Activated CD4-positive, alpha-beta T cell treated with anti-CD3 and anti-CD28 coated beads for 4 hours (primary cell): ENCODE data around the gene ATP13A3.
"Not testable (repeated sequence)": the region's sequence is repeated elsewhere in the genome, so short reads cannot be mapped to it uniquely, and the experiment has no call there.

Source experiments
- DNase-seq, 2 donors: peaks; one replicate each; pipeline ENCODE4 v3.0.0-alpha.2; 2020

The ATP13A3 gene

DNA sequence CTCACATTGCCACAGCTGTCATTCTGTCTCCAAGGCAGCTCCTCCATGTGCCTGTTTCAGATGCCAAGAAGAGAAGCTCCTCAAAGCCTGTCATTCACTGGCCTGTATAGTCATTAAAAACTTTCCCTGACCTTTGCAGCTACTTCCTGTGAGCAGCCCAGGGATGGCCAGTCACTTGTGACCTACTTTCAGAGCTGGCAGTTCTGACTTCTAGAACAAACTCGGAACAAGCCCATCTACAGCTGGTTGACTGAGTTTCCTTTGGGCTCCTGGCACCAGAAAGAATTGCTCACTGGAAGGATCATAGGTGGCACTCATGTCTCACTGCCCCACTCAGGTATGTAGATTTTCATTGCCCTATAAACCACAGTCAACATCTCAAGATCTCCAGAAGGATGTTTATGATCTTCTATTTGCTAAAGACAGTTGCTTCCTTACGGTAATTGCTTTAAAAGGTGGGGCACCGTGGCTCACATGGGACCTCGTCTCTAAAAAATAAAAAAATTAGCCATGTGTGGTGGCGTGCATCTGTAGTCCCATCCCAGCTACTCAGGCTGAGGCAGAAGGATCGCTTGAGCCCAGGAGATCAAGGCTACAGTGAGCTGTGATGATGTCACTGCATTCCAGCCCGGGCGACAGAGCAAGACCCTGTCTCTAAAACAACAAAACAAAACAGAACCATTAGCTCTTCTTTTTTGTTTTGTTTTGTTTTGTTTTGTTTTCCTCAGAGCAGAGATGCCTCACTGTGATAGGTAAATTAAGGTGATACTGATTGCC lies 11.2 kb upstream of the ATP13A3 start:
- DNase-seq: no peak

DNA sequence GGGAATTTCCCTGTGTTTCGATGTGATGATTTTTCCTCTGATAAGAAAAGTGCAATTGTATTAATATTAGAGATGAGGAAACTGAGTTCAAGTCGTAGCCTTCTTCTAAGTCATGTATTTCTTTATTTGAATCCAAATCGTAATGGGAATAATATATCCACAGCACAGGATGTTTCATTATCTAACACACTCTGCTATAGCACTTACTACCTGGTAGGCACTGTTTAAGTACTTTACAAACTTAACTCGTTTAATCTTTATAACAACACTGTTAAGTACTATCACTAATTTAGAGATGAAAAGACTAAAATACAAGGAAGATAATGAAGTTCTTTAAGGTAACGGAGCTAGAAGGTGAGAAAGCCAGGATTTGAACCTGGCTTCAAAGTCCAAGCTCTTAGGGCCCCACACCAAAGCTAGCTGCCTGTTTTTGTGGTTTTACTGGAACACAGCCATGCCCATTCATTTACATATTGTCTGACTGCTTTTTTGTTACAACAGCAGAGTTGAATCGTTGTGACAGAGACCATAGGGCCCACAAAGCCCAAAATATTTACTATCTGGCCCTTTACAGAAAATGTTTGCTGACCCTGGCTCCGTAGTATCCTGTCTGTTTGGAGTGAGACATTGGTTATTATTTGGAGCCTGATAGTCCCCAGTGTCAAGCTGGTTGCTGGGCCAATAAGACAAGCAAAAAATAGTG lies 9.6 kb upstream of the ATP13A3 start:
- DNase-seq: no peak

DNA sequence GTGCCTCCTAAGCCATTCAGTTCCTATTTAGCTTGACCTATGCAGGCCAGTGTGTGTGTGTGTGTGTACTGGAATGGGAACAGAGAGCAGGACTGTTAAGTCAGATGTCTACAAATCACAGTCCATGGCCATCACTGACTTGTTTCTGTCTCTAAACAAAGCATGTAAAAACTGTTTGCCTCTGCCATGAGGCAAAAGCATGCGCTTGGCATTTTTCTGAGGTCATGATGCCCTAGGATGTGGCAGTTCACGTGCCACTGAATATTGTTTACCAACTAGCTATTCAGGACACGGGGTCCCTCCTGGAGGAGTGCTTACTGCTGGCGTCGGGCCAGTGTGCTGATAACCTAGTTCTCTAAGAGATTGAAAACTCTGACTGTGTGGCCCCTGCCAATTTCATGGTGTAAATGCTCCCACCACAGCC lies 8.2 kb upstream of the ATP13A3 start:
- DNase-seq: no peak

DNA sequence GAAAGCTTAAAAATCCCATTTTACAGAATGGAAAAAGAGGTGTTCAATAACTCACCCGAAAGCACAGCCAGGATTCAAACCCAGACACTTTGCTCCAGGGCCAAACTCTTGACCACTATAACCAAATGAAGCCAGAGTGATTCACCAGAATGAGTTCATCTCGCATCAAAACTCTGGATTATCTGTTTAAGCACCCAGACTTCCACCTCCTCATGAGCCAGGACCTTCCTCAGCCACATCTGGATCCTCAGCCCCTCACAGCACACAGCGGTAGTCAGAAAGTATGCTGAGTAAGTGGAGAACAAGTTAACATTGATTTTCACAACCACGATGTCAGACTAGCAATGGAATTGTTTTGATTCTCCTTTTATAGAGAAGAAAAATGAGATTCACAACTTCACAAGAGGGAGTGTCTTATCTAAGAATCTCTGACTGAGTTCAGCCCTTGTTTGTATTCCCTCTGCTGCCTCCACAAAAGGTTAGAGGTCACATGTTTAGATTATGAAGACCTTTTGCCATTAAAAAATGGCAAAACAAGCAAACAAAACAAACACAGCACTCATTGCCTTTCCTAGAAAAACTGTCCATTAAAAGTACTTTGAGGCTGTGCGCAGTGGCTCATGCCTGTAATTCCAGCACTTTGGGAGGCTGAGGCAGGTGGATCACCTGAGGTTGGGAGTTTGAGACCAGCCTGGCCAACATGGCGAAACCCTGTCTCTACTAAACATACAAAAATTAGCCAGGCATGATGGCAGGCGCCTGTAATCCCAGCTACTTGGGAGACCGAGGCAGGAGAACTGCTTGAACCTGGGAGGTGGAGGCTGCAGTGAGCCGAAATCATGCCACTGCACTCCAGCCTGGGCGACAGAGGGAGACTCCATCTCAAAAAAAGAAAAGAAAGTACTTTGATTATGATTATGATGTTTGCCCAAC lies 7.5 kb upstream of the ATP13A3 start:
- not testable (repeated sequence) for DNase-seq

DNA sequence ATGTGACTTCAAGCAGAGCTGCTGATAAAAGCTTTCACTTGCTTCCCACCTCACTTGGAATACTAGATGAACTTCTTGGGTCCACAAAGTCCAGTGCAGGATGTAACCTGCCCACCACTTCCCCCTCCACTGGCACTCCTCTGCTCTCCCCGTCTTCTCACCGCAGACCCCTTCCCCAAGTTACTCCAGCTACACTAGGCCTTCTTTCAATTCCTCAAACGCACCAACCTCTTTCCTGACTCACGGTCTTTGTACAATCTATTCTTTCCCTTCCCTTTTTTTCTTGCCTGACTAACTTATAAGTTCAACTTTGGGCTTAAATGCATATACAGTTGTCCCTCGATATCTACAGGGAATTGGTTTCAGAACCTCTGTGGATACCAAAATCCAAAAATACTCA lies 5.2 kb upstream of the ATP13A3 start:
- DNase-seq: no peak

DNA sequence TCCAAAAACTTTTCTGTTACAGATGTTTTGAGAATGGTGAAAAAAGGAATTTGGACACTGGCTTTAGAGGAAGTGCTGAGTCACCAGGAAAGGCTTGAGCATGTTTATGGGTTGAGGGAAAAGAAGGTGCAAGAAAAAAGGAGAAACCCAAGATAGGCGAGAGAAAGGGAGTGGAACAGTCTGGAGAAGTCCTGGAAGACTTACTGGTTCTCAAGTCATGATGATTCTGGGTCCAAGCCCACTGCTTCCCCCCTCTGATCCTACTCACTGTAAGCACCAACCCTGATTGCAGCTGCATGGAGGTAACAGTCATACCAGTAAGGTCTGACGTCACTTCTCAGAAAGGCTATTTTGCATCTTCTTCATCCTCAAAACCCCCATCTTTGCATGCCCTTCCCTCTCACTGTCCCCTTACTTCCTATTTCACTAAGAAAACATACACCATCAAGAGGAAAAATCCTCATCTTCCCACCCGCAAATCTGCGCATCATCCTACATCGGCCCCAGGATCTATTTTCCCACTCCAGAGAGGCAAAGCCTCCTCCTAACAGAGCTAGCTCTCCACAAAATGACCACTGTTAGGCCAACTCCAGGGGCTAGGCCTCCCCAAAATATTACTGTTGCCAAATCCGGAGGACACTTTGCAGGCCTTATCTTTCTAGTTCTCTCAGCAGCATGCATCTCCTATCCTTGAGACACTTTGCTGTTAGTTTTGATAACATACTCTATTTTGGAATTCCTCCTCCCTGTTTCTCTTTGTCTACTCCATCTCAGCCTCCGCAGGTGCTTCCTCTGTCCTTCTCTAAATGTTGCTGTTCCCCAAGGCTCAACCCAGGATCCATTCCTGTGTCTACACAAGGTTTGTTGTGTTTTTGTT lies 3.2 kb upstream of the ATP13A3 start:
- DNase-seq: no peak

DNA sequence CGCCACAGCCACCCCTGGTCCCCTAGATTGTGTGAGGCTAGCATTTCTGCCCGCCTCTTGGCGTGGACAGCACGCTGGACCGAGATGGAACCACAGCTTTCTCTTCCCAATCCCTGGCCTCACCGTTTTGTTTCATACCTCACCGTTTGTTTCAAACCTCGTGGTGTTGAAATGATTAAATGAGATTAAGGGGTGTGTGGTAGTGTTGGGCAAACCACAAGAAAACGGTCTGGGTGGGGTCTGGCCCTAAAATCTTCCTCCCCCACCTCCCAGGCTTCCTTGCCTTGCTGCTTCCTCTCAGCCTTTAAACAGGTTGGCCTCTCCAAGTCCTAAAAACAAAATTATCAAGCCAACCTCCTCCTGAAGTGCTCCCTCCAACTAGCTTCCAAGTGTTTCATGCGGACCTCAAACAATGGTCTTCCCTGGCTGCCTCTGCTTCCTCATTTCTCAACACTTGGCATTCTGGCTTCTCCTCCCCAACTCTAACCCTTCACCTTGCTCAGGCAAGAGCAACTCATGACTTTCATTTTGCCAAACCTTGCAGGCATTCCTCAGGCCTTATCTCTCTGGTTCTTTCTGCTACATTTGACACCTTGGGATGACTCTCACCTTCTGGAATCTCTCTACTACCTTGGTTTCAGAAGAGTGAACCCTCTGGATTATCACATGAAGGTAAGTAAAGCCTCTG lies 1.4 kb upstream of the ATP13A3 start:
- DNase-seq: peak in 1 of 2 donors; percentile 14

DNA sequence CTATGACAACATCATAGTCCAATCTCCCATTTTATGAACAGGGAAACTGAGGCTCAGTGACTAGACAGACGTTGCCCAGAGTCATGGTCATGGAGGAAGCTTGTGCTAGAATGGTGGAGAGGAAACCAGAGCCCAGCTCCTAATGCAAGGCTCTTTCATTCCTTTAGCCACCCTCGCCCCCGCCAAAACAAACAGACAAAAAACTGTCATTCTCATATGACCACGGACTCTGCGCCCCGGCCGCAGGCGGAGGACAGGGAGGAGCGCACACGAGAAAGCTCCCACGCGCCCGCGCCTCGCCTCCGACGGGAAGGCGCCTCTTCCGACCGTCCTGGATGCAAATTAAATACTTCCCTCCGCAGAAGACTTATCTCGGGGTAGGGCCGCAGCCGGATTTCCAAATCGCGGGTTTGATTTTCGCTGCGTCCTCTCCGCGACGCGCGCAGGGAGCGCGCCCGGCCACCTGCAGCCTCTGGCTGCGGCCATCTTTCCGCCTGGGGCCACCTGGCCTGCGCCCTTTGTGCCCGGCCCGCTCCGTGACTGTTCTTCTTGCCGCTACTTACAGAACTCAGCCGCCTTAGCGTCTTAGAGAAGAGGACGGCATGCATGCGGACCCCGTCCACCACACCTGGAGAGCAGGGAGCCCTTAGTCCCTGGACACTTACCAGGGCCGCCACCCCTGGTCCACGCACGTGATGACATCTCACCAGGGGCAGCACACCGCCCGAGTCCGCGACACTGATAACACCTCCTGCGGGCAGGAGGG lies 670 bp upstream of the ATP13A3 start:
- peak; percentile 25 to 38 for DNase-seq

DNA sequence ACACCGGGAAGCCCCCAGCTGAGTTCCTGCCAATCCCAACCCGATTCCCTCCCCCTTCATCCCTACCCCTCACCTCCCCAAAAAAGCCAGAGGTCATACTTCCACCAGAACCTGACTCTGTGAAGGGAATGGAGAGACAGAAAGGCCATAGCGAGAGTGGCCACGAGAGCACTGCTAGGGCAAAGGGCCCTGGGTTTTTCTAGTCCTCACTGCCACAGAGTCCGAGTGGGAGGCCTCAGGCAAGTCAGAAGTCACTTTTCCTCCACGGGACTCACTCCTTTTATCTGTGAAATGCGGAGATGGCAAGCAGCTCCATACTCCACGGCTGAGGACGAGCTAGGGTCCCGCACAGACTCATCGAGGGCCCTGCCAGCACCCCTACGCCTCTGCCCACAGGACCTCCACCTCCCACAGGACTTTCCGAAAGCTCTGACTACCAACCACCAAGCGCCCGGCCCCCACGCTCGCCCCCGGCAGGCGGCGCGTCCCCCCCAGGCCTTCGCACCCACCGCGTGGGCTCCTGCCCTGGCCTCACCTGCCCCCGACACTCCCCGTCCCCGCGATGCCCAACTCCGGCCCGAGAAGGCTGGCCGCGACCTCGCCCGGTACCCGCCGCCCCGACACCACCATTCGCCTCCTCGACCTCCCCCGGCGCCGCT lies 792 bp downstream of the ATP13A3 start:
- peak; percentile 57 to 83 for DNase-seq

DNA sequence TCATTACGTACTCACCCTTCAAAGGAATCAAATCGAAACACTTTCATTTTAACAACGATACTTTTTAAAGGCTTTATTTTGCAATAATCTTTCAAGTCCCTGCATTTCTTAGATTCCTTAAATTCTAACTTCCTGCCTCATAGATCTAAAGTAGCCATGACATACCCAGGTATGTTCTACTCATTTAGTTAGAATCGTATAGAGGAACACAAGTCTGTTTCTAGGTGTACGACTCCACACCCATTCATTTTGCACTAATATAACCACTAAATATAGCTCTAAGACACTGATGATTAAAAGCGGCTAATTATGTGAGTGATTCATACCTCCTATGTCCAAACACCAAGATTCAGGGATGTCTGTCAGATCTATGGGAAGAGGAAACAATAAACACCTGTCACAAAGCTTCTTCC lies 1.3 kb downstream of the ATP13A3 start:
- DNase-seq: no peak

DNA sequence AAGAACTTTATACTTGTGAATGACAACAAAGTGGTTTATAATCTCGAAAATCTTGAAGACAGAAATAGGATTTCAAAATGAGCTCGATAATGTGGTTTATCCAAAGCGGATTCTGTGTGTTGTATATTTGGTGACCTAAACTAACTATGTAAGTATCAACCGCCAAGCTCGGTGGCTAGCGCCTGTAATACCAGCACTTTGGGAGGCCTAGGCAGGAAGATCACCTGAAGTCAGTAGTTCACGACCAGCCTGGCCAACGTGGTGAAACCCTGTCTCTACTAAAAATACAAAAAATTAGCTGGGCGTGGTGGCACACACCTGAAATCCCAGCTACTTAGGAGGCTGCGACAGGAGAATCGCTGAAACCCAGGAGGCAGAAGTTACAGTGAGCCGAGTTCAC lies 2.2 kb downstream of the ATP13A3 start:
- no peak for DNase-seq

DNA sequence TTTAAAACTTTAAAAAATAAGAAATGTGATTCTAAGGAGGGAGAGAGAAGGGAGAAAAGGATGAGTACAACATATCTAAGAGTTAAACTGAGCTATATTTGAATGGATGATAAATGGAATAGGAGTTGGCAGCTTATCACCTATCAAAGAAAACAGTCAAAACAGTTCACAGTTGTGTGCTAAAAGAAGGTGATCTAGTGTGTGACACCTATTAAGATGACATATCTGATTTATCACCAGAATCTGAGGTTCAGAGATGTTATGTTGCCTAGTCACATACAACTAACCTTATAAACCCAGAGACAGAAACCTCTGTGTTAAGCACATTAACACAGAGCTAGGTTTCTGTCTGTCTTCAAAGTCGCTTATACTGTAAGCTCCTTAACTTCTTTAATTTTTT lies 3.0 kb downstream of the ATP13A3 start:
- no peak for DNase-seq

DNA sequence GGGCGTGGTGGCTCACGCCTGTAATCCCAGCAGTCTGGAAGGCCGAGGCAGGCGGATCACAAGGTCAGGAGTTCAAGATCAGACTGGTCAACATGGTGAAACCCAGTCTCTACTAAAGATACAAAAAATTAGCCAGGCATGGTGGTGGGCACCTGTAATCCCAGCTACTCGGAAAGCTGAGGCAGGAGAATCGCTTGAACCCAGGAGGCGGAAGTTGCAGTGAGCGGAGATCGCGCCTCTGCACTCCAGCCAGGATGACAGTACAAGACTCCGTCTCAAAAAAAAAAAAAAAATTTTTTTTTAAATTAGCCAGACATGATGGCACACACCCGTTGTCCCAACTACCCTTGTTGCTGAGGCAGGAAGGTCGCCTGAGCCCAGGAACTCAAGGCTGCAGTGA lies 4.0 kb downstream of the ATP13A3 start:
- DNase-seq: not testable (repeated sequence)

DNA sequence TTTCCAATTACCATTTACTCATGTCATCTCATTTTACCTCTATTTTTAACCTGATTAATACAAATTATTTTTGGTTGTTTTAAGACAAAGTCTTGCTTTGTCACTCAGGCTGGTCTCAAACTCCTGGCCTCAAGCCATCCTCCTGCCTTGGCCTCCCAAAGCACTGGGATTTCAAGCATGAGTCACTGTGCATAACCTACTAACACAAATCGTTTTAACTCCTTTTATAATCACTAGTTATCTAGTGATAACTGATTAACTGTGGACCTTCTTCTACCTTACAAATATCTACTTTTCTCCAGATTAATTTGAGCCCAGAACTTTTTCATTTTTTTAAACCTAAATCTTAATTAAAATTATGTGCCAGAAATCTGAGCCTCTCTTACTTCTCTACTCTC lies 4.6 kb downstream of the ATP13A3 start:
- DNase-seq: no peak

DNA sequence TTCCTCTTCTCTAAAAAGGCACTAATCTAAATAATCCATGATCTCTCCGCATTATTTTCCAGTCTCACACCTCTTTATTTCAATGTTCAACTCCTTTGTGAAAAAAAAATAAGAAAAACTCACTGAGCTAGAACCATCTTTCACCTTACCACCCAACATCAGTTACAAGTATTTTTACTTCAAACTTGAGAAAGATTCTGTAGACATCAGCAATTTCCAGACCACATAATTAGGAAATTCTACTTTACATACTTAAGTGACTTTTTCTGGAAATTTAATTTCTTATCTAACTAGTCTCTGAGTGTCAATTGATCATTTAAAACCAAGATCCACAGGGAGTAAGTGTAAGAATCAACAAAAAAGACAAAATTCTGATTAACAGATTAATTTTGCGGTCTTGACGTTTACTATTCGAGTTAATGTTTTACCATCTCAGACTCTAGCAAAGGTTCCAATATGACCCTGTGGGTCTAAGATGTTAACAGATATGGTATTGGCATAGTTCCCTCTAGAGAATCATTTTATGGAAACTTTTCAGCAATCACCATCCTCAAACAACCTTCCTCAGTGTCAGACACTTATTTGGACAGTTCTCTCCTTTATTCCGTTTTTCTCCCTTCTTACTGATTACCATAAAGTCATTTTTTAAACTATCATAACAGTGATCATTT lies 5.1 kb downstream of the ATP13A3 start:
- DNase-seq: no peak

DNA sequence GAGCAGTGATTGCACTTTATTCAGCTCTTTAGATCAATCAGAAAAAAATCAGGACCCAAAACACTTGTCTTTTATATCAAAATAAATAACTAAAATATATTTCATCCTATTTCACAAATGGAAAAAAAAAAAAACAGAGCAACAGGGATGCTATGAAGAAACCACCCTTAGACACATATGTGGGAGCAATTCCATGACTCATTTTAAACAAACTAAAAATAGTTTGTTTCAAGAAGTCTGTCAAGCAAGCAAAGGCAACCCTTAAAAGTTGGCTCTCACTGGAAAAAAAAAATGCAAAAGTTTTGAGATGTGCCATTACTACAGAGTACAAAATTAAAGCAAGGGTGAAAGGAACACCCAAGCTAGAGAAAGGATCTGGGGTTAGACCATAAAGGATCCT lies 5.7 kb downstream of the ATP13A3 start:
- DNase-seq: no peak

DNA sequence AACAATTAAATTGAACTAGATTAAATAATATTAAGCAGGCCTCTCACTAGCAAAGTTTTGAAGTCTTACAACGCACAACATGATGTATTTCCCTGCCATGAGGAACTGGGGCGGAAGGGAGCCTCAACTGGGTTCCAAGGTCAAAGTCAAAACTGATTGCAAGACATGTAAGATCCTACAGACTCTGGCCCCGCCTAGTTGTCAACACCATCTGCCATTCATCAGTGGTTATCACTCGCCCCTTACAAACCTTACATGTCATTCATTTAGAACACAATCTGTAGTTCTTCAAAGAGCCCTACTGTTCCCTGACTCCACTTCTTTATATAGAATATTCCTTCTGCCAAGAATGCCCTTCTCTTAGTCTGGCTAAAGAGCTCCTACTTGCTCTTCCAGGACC lies 10.0 kb downstream of the ATP13A3 start:
- DNase-seq: no peak

DNA sequence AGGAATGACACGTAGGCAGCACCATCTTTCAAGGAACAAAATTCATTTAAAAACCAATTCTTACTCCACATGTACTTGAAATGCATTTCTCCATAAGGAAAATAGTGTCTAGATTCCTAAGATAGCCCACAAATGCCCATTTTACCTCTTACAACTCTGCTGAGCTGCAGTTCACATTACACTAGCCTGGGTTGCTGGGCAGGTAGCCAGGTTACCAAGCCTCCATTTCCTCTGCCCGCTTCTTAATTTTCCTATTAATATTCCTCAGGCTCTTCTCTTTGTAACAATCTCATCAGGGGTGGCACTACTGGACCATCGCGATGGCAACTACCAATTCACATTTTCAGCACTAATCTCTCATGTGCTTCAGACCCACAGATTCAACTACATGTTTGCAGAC lies 10.8 kb downstream of the ATP13A3 start:
- no peak for DNase-seq

DNA sequence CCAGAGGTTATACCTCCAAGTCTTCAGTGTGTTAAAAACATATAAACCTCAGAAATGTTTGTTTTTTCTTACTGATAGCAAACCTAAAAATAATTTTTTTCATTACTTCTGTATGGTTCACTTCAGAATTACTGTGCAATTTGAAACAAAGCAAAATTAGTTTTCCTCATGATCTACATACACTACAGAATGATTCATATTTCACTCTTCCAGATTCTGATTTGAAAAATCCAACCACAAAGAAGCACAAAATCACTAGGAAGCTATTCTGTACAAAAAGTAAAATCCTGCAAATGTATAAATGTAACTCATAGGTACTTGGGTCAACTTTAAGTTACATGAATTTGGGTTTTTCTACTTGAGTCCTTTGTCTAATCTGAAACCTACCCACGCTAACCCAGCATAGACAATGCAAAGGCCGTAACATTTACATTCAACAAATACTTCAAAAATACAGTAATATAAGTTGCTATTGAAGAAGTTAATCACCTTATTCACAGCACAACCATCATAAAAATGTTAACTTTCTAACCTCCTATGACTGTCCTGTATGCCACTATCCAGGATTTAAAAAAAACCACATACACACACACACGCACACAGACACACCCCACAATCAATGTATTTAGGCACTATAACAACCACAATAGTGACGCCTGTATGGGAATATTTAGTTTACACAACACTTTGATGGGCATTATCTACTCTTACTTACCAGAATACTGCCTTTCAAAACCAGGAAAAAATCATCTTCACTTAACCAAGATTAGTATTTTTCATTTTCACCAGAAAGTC lies 11.5 kb downstream of the ATP13A3 start:
- DNase-seq: no peak
